CD14-positive monocyte (primary cell): Measurements from ENCODE around the gene ERCC6. TPM values are rescaled to one million over a fixed set of nuclear protein-coding genes. Genes with fewer than 3 reads are reported as not detected.

ENCODE experiments used
- DNase-seq, 3 donors: peaks; one replicate each; pipeline ENCODE4 v3.0.0-alpha.2; 2011 to 2022
- H2AFZ ChIP-seq: 2 replicates; pipeline ENCODE4 v1.6.0; 2012; ENCODE audit warnings: mild to moderate bottlenecking, low read depth, low read length, inconsistent platforms; ENCODE audit not compliant: insufficient read depth, poor library complexity, severe bottlenecking
- H3K27ac ChIP-seq, 2 donors: 1 replicate in 1 of 2; 2 replicates in 1 of 2; pipeline ENCODE4 v1.5.1; 2012 to 2013; ENCODE audit warnings: low read length in 2 of 2, control low read depth in 1 of 2, inconsistent platforms in 1 of 2, low read depth in 1 of 2, mild to moderate bottlenecking in 1 of 2
- H3K27me3 ChIP-seq, 2 donors: one replicate each; pipeline versions ENCODE4 v1.6.0 to v1.6.1; 2011 to 2013; ENCODE audit warnings: low read length in 2 of 2; ENCODE audit not compliant: control insufficient read depth in 2 of 2, insufficient read depth in 2 of 2
- H3K36me3 ChIP-seq, 2 donors: replicated peaks in 1 of 2; 1 replicate in 1 of 2; 2 replicates in 1 of 2; pipeline versions ENCODE4 v1.5.1 to v1.6.1; 2012 to 2013; ENCODE audit warnings: low read length in 2 of 2, control low read depth in 1 of 2, inconsistent platforms in 1 of 2, mild to moderate bottlenecking in 1 of 2; ENCODE audit not compliant: insufficient read depth in 2 of 2, control insufficient read depth in 1 of 2
- H3K4me1 ChIP-seq, 2 donors: 1 replicate in 1 of 2; 2 replicates in 1 of 2; pipeline versions ENCODE4 v1.5.1 to v1.6.1; 2012 to 2013; ENCODE audit warnings: low read length in 2 of 2, control low read depth in 1 of 2, inconsistent platforms in 1 of 2, mild to moderate bottlenecking in 1 of 2, moderate library complexity in 1 of 2; ENCODE audit not compliant: insufficient read depth in 2 of 2, control insufficient read depth in 1 of 2
- H3K4me2 ChIP-seq: replicated peaks from 2 replicates; pipeline ENCODE3; 2012; ENCODE audit warnings: low read length, moderate library complexity, mild to moderate bottlenecking; ENCODE audit not compliant: poor library complexity, severe bottlenecking; ENCODE audit errors: extremely low read depth
- H3K4me3 ChIP-seq, 3 experiments: fragments of 200-600 bp in 1 of 3; sonication (generic) in 1 of 3; replicated peaks in 1 of 3; 1 replicate in 2 of 3; 2 replicates in 1 of 3; pipeline ENCODE4 v1.5.1; 2011 to 2013; ENCODE audit warnings: low read length in 3 of 3, mild to moderate bottlenecking in 3 of 3, control low read depth in 2 of 3, low read depth in 2 of 3, inconsistent platforms in 1 of 3, moderate library complexity in 1 of 3
- H3K79me2 ChIP-seq: 2 replicates; pipeline ENCODE4 v1.6.0; 2012; ENCODE audit warnings: mild to moderate bottlenecking, control low read depth, inconsistent platforms, low read length, moderate library complexity; ENCODE audit not compliant: insufficient read depth
- H3K9ac ChIP-seq: 2 replicates; pipeline ENCODE4 v1.6.0; 2017; ENCODE audit warnings: low read length, mild to moderate bottlenecking; ENCODE audit not compliant: insufficient read depth, poor library complexity, severe bottlenecking
- H3K9me3 ChIP-seq, 2 donors: replicated peaks in 1 of 2; 1 replicate in 1 of 2; 2 replicates in 1 of 2; pipeline versions ENCODE4 v1.5.1 to v1.6.1; 2012 to 2013; ENCODE audit warnings: low read length in 2 of 2, control low read depth in 1 of 2; ENCODE audit not compliant: control insufficient read depth in 1 of 2, insufficient read depth in 1 of 2
- H4K20me1 ChIP-seq: 2 replicates; pipeline ENCODE4 v1.6.0; 2012; ENCODE audit warnings: mild to moderate bottlenecking, low read length, control low read depth, moderate library complexity; ENCODE audit not compliant: insufficient read depth
- H3K27ac Mint-ChIP-seq, 7 donors: one replicate each; pipeline ENCODE4 v1.8.0; 2020; ENCODE audit warnings: mild to moderate bottlenecking in 7 of 7, mixed read lengths in 7 of 7, moderate library complexity in 6 of 7, inconsistent platforms in 2 of 7
- H3K27me3 Mint-ChIP-seq, 3 donors: one replicate each; pipeline ENCODE4 v1.8.0; 2021 to 2022; ENCODE audit warnings: low read depth in 3 of 3, mild to moderate bottlenecking in 3 of 3, mixed read lengths in 3 of 3, moderate library complexity in 3 of 3, inconsistent platforms in 1 of 3
- H3K36me3 Mint-ChIP-seq, 2 donors: one replicate each; pipeline ENCODE4 v1.8.0; 2020; ENCODE audit warnings: mixed read lengths in 2 of 2, inconsistent platforms in 1 of 2, mild to moderate bottlenecking in 1 of 2
- H3K4me1 Mint-ChIP-seq: one replicate; pipeline ENCODE4 v1.8.0; 2020; ENCODE audit warnings: mild to moderate bottlenecking, mixed read lengths
- H3K4me3 Mint-ChIP-seq, 2 donors: one replicate each; pipeline ENCODE4 v1.8.0; 2020; ENCODE audit warnings: mild to moderate bottlenecking in 2 of 2, mixed read lengths in 2 of 2, moderate library complexity in 1 of 2
- H3K9me3 Mint-ChIP-seq, 7 donors: one replicate each; pipeline ENCODE4 v1.8.0; 2020 to 2022; ENCODE audit warnings: mixed read lengths in 7 of 7, mild to moderate bottlenecking in 6 of 7, moderate library complexity in 6 of 7, inconsistent platforms in 2 of 7
- CTCF ChIP-seq: fragments of 200-600 bp; IDR thresholded peaks from one replicate; pipeline ENCODE4 v1.8.0; 2022; ENCODE audit warnings: antibody characterized with exemption, mild to moderate bottlenecking
- WGBS: methylation state at CpG from one replicate; pipeline ENCODE4 v1.1.5; 2013; ENCODE audit warnings: missing lambda C conversion rate; ENCODE audit not compliant: insufficient coverage; 5-methylcytosine and 5-hydroxymethylcytosine counted together
- intact Hi-C, 2 donors: fragments of 100-400 bp; cut with micrococcal nuclease; formaldehyde crosslinking; loops; one replicate each; pipeline versions ENCODE4 v1.15.0 to v1.15.1; 2023
- polyA plus RNA-seq, 3 donors: library from polyadenylated mRNA; depleted of rRNA in 1 of 3; unstranded in 2 of 3; stranded (reverse) in 1 of 3; fragments of 300-500 nt in 2 of 3; fragments of >200 nt in 1 of 3; fragmentation: Illumina TruSeq in 2 of 3; gene quantifications; 1 replicate in 2 of 3; 2 replicates in 1 of 3; pipeline ENCODE4 v1.2.3, GENCODE V29; 2012 to 2021

Gene ERCC6
- polyA plus RNA-seq, 3 donors, result 5.4 to 6.2 (median 6.0) TPM

GRCh38 chr10:49474901-49475300 is 64.0 kb downstream of the ERCC6 start:
- Mint-ChIP-seq H3K4me3 (no peak overlapping the region), H3K36me3 (peaks cover 73 to 76% of the 10 kb centered on the region in 2 donors), H3K27ac (no peak overlapping the region), H3K4me1 (no peaks in the 10 kb centered on the region), H3K9me3 (no peaks in the 10 kb centered on the region), H3K27me3 (peaks cover 0 to 2% (median 0%) of the 10 kb centered on the region in 3 donors)
- Histone ChIP-seq H3K4me3 (no peak overlapping the region), H3K9ac (no peak overlapping the region), H2AFZ (no peak overlapping the region), H3K79me2 (no peaks in the 10 kb centered on the region), H3K27me3 (no peaks in the 10 kb centered on the region), H3K27ac (no peak overlapping the region), H3K36me3 (peaks cover 35 to 89% of the 10 kb centered on the region in 2 donors), H3K9me3 (no peaks in the 10 kb centered on the region), H3K4me2 (no peak overlapping the region), H3K4me1 (no peaks in the 10 kb centered on the region), H4K20me1 (no peaks in the 10 kb centered on the region)
- no CpG with 5 or more reads among the region's 3 CpGs for WGBS
- DNase-seq, result no peak
- intact Hi-C loops, result no loop called here
- no peak for TF ChIP-seq CTCF

- Mint-ChIP-seq H3K27ac (no peak overlapping the region), H3K9me3 (peaks cover 0 to 2% (median 0%) of the 10 kb centered on the region in 7 donors), H3K4me3 (no peak overlapping the region), H3K36me3 (peaks cover 71 to 74% of the 10 kb centered on the region in 2 donors), H3K27me3 (no peaks in the 10 kb centered on the region), H3K4me1 (no peaks in the 10 kb centered on the region)
- Histone ChIP-seq H3K9me3 (no peaks in the 10 kb centered on the region), H3K4me3 (no peak overlapping the region), H3K9ac (no peak overlapping the region), H3K4me1 (no peaks in the 10 kb centered on the region), H3K4me2 (no peak overlapping the region), H3K27me3 (no peaks in the 10 kb centered on the region), H4K20me1 (no peaks in the 10 kb centered on the region), H3K36me3 (peaks cover 25 to 88% of the 10 kb centered on the region in 2 donors), H3K79me2 (no peaks in the 10 kb centered on the region), H2AFZ (no peak overlapping the region), H3K27ac (no peak overlapping the region)
- no peak for TF ChIP-seq CTCF
- no peak for DNase-seq
- intact Hi-C loops, result no loop called here
- 100% methylated on average over 1 of the region's 3 CpGs for WGBS
Measured at GRCh38 chr10:49471532-49471931, 67.4 kb downstream of the ERCC6 start.
